RWPE1 (cell line): ENCODE results near the gene GPR158.

Experiments
- CTCF ChIA-PET: fragments of 350-600 bp; sonication (Branson Sonifier 250); formaldehyde crosslinking; extraction: SDS; loops from one replicate; lab custom pipeline; 2021; lab: Yijun Ruan, JAX
- POLR2A ChIA-PET: fragments of 400-600 bp; formaldehyde crosslinking; extraction: SDS; loops from one replicate; lab custom pipeline; 2020; ENCODE audit warnings: antibody characterized with exemption; ENCODE audit not compliant: low non-redundant PET; lab: Yijun Ruan, JAX
- DNase-seq: peaks from one replicate; pipeline ENCODE4 v3.0.0; 2012; ENCODE audit warnings: low spot score
- H3K27ac ChIP-seq: fragments of 450-650 bp; 2 replicates; pipeline ENCODE4 v1.5.1; 2017
- TF ChIP-seq, protein P1 (sequence below): fragments of 450-650 bp; conservative IDR thresholded peaks from 2 replicates; pipeline ENCODE4 v1.5.1; 2017; ENCODE audit warnings: low read depth, mild to moderate bottlenecking

The GPR158 gene

GRCh38 chr10:25536027-25536426, 361.2 kb downstream of the GPR158 start:
- POLR2A ChIA-PET = no interaction called here
- no peak overlapping the region for H3K27ac ChIP-seq
- no peak for DNase-seq
- TF ChIP-seq, protein P1, sequence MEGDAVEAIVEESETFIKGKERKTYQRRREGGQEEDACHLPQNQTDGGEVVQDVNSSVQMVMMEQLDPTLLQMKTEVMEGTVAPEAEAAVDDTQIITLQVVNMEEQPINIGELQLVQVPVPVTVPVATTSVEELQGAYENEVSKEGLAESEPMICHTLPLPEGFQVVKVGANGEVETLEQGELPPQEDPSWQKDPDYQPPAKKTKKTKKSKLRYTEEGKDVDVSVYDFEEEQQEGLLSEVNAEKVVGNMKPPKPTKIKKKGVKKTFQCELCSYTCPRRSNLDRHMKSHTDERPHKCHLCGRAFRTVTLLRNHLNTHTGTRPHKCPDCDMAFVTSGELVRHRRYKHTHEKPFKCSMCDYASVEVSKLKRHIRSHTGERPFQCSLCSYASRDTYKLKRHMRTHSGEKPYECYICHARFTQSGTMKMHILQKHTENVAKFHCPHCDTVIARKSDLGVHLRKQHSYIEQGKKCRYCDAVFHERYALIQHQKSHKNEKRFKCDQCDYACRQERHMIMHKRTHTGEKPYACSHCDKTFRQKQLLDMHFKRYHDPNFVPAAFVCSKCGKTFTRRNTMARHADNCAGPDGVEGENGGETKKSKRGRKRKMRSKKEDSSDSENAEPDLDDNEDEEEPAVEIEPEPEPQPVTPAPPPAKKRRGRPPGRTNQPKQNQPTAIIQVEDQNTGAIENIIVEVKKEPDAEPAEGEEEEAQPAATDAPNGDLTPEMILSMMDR = no peak
- CTCF ChIA-PET = interaction anchor here (0.6 kb wide), 1 partner anchor 439 kb away, joined by 3 read pairs; no protein-coding TSS in a partner anchor

DNA sequence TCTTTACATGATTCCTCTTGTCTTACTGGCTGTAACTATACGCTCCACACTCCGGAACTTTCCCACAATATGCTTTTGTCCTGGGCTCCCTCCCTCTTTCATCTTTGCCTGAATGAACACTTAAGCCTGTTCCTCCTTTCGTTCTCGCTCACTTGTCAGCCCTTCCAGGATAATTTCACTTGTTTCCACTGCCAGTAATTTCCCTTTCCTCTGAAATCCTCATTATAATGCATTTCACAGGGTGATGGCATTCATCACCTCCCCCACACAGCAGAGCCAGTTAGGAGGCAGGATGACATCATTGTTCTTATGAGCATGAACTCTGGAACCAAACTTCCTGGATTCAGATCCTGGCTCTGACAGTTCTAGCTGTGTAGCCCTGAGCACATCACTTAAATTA, 372.6 kb downstream of the GPR158 start:
- no peak for DNase-seq
- ChIA-PET CTCF (interaction anchor here (0.9 kb wide), 1 partner anchor 9 kb away, joined by 5 read pairs; no protein-coding TSS in a partner anchor), POLR2A (no interaction called here)
- TF ChIP-seq, protein P1 = no peak
- no peak overlapping the region for H3K27ac ChIP-seq

GRCh38 chr10:25552283-25552919, 377.6 kb downstream of the GPR158 start:
- ChIA-PET CTCF (no interaction called here), POLR2A (no interaction called here)
- TF ChIP-seq, protein P1 = no peak
- no peak overlapping the region for H3K27ac ChIP-seq
- DNase-seq = no peak

DNA sequence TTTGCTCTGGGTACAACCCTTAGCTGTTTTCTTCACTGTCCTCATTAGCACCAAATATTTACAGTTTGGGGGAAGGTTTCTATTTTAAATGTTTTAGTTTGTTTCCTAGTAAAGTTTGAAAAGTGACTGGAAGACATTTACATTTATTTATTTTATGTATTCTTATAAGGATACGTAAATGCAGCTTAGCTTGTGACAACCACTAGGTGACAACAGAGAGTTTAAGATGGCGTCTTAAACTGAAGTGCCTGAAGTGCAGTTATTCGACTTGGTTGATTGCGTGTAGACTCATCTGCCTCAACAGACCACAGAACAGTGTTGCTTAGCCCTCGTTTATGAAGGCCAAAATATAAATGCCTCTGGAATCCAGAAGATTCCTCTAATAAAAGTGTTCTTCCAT, 381.1 kb downstream of the GPR158 start:
- CTCF ChIA-PET = interaction anchor here (0.5 to 0.6 kb wide), 2 partner anchors 9 to 27 kb away, joined by 3 to 5 read pairs; no protein-coding TSS in a partner anchor
- no peak for DNase-seq

GRCh38 chr10:25556457-25556856, 381.7 kb downstream of the GPR158 start:
- POLR2A ChIA-PET = no interaction called here
- TF ChIP-seq, protein P1 = no peak
- DNase-seq = peak; percentile 41
- CTCF ChIA-PET = interaction anchor here (0.5 kb wide), 1 partner anchor 9 kb away, joined by 5 read pairs; no protein-coding TSS in a partner anchor
- no peak overlapping the region for H3K27ac ChIP-seq

More for the DNA sequence above, 381.1 kb downstream of the GPR158 start:
- TF ChIP-seq, protein P1 = no peak
- POLR2A ChIA-PET = no interaction called here
- no peak overlapping the region for H3K27ac ChIP-seq

- H3K27ac ChIP-seq = no peak overlapping the region
- ChIA-PET CTCF (interaction anchor here (0.6 kb wide), 1 partner anchor 116 kb away, joined by 3 read pairs; no protein-coding TSS in a partner anchor), POLR2A (no interaction called here)
- TF ChIP-seq, protein P1 = no peak
- no peak for DNase-seq
Measured at GRCh38 chr10:25557136-25557535, 382.3 kb downstream of the GPR158 start.
